Activated CD4-positive, alpha-beta T cell treated with anti-CD3 and anti-CD28 coated beads, Interleukin-2, amount 50 U/mL, for 24 hours (primary cell): ENCODE measurements around the gene CYP2C19.
"Not testable (repeated sequence)": the region's sequence is repeated elsewhere in the genome, so short reads cannot be mapped to it uniquely, and the experiment has no call there.

ENCODE experiments used
- DNase-seq, 2 donors: peaks; one replicate each; pipeline ENCODE4 v3.0.0-alpha.2; 2020; ENCODE audit warnings: low read depth in 1 of 2, low spot score in 1 of 2

Gene CYP2C19

GRCh38 chr10:94762393-94762792 lies at the start of gene CYP2C19:
Gene CYP2C19 (plus strand): TSS chr10:94762681. CDS start chr10:94762706, 25 bp downstream.
- no peak for DNase-seq

- DNase-seq = no peak
Measured at GRCh38 chr10:94725871-94726270, 36.6 kb upstream of the CYP2C19 start.

GRCh38 chr10:94735197-94735596 lies 27.3 kb upstream of the CYP2C19 start:
- DNase-seq = no peak

GRCh38 chr10:94738588-94738987 lies 23.9 kb upstream of the CYP2C19 start:
- no peak for DNase-seq

GRCh38 chr10:94747137-94747536 lies 15.3 kb upstream of the CYP2C19 start:
- no peak for DNase-seq

GRCh38 chr10:94747838-94748237 lies 14.6 kb upstream of the CYP2C19 start:
- DNase-seq = no peak

GRCh38 chr10:94757916-94758315 lies 4.6 kb upstream of the CYP2C19 start:
- no peak for DNase-seq

GRCh38 chr10:94760586-94761178 lies 1.8 kb upstream of the CYP2C19 start:
- DNase-seq = no peak

GRCh38 chr10:94775425-94775824 lies 12.9 kb downstream of the CYP2C19 start:
- not testable (repeated sequence) for DNase-seq

- no peak for DNase-seq
Measured at GRCh38 chr10:94777886-94778458, 15.5 kb downstream of the CYP2C19 start.

GRCh38 chr10:94780844-94781243 lies 18.4 kb downstream of the CYP2C19 start:
- no peak for DNase-seq

GRCh38 chr10:94784256-94784655 lies 21.8 kb downstream of the CYP2C19 start:
- no peak for DNase-seq

- no peak for DNase-seq
Measured at GRCh38 chr10:94785211-94785610, 22.7 kb downstream of the CYP2C19 start.

GRCh38 chr10:94800551-94800950 lies 38.1 kb downstream of the CYP2C19 start:
- not testable (repeated sequence) for DNase-seq

GRCh38 chr10:94803307-94803706 lies 40.8 kb downstream of the CYP2C19 start:
- DNase-seq = no peak

GRCh38 chr10:94830025-94830424 lies 67.5 kb downstream of the CYP2C19 start:
- DNase-seq = not testable (repeated sequence)

GRCh38 chr10:94846204-94846603 lies 83.7 kb downstream of the CYP2C19 start:
- DNase-seq = no peak

GRCh38 chr10:94850766-94851165 lies 88.3 kb downstream of the CYP2C19 start:
- DNase-seq = no peak

- no peak for DNase-seq
Measured at GRCh38 chr10:94851263-94851662, 88.8 kb downstream of the CYP2C19 start.

- DNase-seq = no peak
Measured at GRCh38 chr10:94852438-94852837, 90.0 kb downstream of the CYP2C19 start.

- DNase-seq = no peak
Measured at GRCh38 chr10:94853065-94853464, 90.6 kb downstream of the CYP2C19 start.

GRCh38 chr10:94858005-94858404 lies 95.5 kb downstream of the CYP2C19 start:
- DNase-seq = no peak

- no peak for DNase-seq
Measured at GRCh38 chr10:94859086-94859485, 96.6 kb downstream of the CYP2C19 start.
